ENCODE results near the gene RFX3. TPM values are rescaled to one million over a fixed set of nuclear protein-coding genes. Genes with fewer than 3 reads are reported as not detected.

The RFX3 gene
- total and polyA plus RNA-seq, 2 donors (not counting 1 experiment from before 2014, with no cell fraction given), result 2.8 to 3.1 TPM

DNA sequence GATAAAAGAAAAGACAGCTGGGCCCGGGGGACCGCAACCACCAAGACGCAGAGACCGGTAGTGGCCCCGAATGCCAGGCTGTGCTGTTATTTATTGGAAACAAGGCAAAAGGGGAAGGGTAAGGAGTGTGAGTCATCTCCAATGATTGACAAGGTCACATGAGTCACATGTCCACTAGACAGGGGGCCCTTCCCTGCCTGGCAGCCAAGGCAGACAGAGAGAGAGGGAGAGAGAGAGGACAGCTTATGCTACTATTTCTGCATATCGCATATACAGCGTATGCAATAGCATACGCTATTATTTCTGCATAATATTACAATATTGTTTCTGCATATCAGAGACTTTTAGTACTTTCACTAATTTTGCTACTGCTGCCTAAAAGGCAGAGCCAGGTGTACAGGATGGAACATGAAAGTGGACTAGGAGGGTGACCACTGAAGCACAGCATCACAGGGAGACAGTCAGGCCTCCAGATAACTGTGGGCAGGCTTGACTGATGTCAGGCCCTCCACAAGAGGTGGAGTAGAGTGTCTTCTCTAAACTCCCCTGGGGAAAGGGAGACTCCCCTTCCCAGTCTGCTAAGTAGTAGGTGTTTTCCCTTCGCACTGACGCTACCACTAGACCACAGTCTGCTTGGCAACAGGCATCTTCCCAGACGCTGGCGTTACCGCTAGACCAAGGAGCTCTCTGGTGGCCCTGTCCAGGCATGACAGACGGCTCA is 50.3 kb downstream of the RFX3 start:
- Histone ChIP-seq H3K27me3 (ENCODE audit: control insufficient read depth, insufficient read depth, low read length) (no peaks in the 10 kb centered on the region), H3K79me2 (ENCODE audit: control insufficient read depth, insufficient read depth, low read length) (no peaks in the 10 kb centered on the region), H3K9ac (ENCODE audit: insufficient read depth, low read length) (no peak overlapping the region), H4K20me1 (ENCODE audit: control insufficient read depth, extremely low read depth, insufficient read depth, low read length) (no peaks in the 10 kb centered on the region), H3K36me3 (ENCODE audit: control insufficient read depth, insufficient read depth, low read length) (no peaks in the 10 kb centered on the region), H2AFZ (ENCODE audit: low read length) (no peak overlapping the region), H3K4me2 (ENCODE audit: extremely low read depth, insufficient read depth, low read length) (no peak overlapping the region), H3K4me1 (ENCODE audit: control insufficient read depth, extremely low read depth, insufficient read depth, low read length) (no peaks in the 10 kb centered on the region), H3K9me3 (ENCODE audit: control insufficient read depth, insufficient read depth, low read depth, low read length) (no peaks in the 10 kb centered on the region), H3K4me3 (replicated peaks in 1 of 4; ENCODE audit: control extremely low read depth in 1 of 4, insufficient read depth in 1 of 4, low read depth in 3 of 4, low read length in 4 of 4) (no peak overlapping the region), H3K27ac (ENCODE audit: insufficient read depth, low read length) (no peak overlapping the region)
- DNase-seq (ENCODE audit: low read depth in 2 of 2), result no peak
- TF ChIP-seq, protein P1, sequence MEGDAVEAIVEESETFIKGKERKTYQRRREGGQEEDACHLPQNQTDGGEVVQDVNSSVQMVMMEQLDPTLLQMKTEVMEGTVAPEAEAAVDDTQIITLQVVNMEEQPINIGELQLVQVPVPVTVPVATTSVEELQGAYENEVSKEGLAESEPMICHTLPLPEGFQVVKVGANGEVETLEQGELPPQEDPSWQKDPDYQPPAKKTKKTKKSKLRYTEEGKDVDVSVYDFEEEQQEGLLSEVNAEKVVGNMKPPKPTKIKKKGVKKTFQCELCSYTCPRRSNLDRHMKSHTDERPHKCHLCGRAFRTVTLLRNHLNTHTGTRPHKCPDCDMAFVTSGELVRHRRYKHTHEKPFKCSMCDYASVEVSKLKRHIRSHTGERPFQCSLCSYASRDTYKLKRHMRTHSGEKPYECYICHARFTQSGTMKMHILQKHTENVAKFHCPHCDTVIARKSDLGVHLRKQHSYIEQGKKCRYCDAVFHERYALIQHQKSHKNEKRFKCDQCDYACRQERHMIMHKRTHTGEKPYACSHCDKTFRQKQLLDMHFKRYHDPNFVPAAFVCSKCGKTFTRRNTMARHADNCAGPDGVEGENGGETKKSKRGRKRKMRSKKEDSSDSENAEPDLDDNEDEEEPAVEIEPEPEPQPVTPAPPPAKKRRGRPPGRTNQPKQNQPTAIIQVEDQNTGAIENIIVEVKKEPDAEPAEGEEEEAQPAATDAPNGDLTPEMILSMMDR (conservative IDR thresholded peaks at IDR 0.05 in 1 of 2, IDR thresholded peaks at IDR 0.05 in 1 of 2; ENCODE audit: low read depth in 1 of 2, low read length in 2 of 2), result no peak
- no peak for TF ChIP-seq EZH2 (IDR thresholded peaks at IDR 0.05; ENCODE audit: low read length, missing control alignments)

GRCh38 chr9:3474821-3475220 is 51.0 kb downstream of the RFX3 start:
- no peak for DNase-seq (ENCODE audit: low read depth in 2 of 2)
- no peak overlapping the region for H2AFZ ChIP-seq (ENCODE audit: low read length)
- no peaks in the 10 kb centered on the region for H3K9me3 ChIP-seq (ENCODE audit: control insufficient read depth, insufficient read depth, low read depth, low read length)
- no peak overlapping the region for H3K4me2 ChIP-seq (ENCODE audit: extremely low read depth, insufficient read depth, low read length)
- H3K36me3 ChIP-seq (ENCODE audit: control insufficient read depth, insufficient read depth, low read length), result no peaks in the 10 kb centered on the region
- no peaks in the 10 kb centered on the region for H3K27me3 ChIP-seq (ENCODE audit: control insufficient read depth, insufficient read depth, low read length)
- no peaks in the 10 kb centered on the region for H4K20me1 ChIP-seq (ENCODE audit: control insufficient read depth, extremely low read depth, insufficient read depth, low read length)
- H3K4me1 ChIP-seq (ENCODE audit: control insufficient read depth, extremely low read depth, insufficient read depth, low read length), result no peaks in the 10 kb centered on the region
- H3K9ac ChIP-seq (ENCODE audit: insufficient read depth, low read length), result no peak overlapping the region
- H3K4me3 ChIP-seq (replicated peaks in 1 of 4; ENCODE audit: control extremely low read depth in 1 of 4, insufficient read depth in 1 of 4, low read depth in 3 of 4, low read length in 4 of 4), result no peak overlapping the region
- no peak overlapping the region for H3K27ac ChIP-seq (ENCODE audit: insufficient read depth, low read length)
- TF ChIP-seq, protein P1 (conservative IDR thresholded peaks at IDR 0.05 in 1 of 2, IDR thresholded peaks at IDR 0.05 in 1 of 2; ENCODE audit: low read depth in 1 of 2, low read length in 2 of 2), result no peak
- no peak for TF ChIP-seq EZH2 (IDR thresholded peaks at IDR 0.05; ENCODE audit: low read length, missing control alignments)
- H3K79me2 ChIP-seq (ENCODE audit: control insufficient read depth, insufficient read depth, low read length), result no peaks in the 10 kb centered on the region

GRCh38 chr9:3473405-3473804 is 52.4 kb downstream of the RFX3 start:
- Histone ChIP-seq H2AFZ (ENCODE audit: low read length) (no peak overlapping the region), H3K27me3 (ENCODE audit: control insufficient read depth, insufficient read depth, low read length) (no peaks in the 10 kb centered on the region), H3K9ac (ENCODE audit: insufficient read depth, low read length) (no peak overlapping the region), H3K79me2 (ENCODE audit: control insufficient read depth, insufficient read depth, low read length) (no peaks in the 10 kb centered on the region), H3K9me3 (ENCODE audit: control insufficient read depth, insufficient read depth, low read depth, low read length) (no peaks in the 10 kb centered on the region), H3K27ac (ENCODE audit: insufficient read depth, low read length) (no peak overlapping the region), H3K4me2 (ENCODE audit: extremely low read depth, insufficient read depth, low read length) (no peak overlapping the region), H3K36me3 (ENCODE audit: control insufficient read depth, insufficient read depth, low read length) (no peaks in the 10 kb centered on the region), H3K4me1 (ENCODE audit: control insufficient read depth, extremely low read depth, insufficient read depth, low read length) (no peaks in the 10 kb centered on the region), H3K4me3 (replicated peaks in 1 of 4; ENCODE audit: control extremely low read depth in 1 of 4, insufficient read depth in 1 of 4, low read depth in 3 of 4, low read length in 4 of 4) (no peak overlapping the region), H4K20me1 (ENCODE audit: control insufficient read depth, extremely low read depth, insufficient read depth, low read length) (no peaks in the 10 kb centered on the region)
- DNase-seq (ENCODE audit: low read depth in 2 of 2), result no peak
- TF ChIP-seq EZH2 (IDR thresholded peaks at IDR 0.05; ENCODE audit: low read length, missing control alignments), result no peak
- TF ChIP-seq, protein P1 (conservative IDR thresholded peaks at IDR 0.05 in 1 of 2, IDR thresholded peaks at IDR 0.05 in 1 of 2; ENCODE audit: low read depth in 1 of 2, low read length in 2 of 2), result no peak
